GM12873 (cell line): ENCODE measurements around the gene C1orf50.
A peak's percentile ranks its signal among the peaks of the same experiment; 100 is the strongest.

Experiments used
- TF ChIP-seq, protein P1 (sequence below): IDR thresholded peaks from 2 replicates; pipeline ENCODE4 v1.5.1; 2012; ENCODE audit warnings: low read depth, mild to moderate bottlenecking, moderate library complexity, low read length, control low read depth; ENCODE audit not compliant: insufficient read depth; ENCODE audit errors: missing control alignments

Gene C1orf50

DNA sequence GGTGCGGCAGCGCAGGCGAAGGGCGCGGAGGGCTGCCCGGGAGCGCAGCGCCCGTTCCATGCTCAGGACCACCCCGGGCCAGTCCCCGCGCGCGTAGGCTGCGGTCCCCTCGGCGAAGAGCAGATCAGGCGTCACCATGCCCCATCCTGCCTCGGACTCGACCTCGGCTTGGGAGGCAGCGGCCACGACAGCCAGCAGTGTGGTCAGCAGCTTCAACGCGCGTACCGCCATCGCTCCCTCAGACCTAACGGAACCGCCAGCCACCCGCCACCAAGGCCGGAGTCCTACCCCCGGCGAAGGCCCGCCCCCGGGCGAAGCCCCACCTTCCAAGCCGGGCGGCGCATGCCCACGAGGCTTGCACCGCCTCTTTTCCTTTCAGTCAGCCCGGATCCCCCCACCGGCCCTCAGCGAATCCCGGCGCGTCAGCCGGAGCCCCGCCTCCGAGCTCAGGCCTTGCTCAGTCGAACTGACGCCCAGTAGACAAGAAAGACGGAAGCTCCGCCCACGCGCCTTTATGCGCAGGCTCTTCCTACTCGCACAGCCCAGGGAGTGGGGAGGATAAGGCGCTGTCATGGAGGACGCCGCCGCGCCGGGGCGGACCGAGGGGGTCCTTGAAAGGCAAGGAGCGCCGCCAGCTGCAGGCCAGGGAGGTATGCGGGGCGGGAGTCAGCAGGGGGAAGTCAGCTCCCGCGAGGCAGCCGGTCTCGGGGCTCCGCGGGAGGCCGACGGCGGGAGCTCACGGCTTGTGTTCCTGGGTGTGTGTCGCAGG is at the start of gene C1orf50, which contains the start of gene P3H1:
Gene C1orf50, plus strand, starts transcription at position 509 of the 769 bp plus-strand sequence. Its CDS starts 63 bp downstream, at position 572.
Gene P3H1, minus strand, starts transcription at position 288 of the 769 bp plus-strand sequence. Its CDS starts 57 bp downstream, at position 231.
- TF ChIP-seq, protein P1, sequence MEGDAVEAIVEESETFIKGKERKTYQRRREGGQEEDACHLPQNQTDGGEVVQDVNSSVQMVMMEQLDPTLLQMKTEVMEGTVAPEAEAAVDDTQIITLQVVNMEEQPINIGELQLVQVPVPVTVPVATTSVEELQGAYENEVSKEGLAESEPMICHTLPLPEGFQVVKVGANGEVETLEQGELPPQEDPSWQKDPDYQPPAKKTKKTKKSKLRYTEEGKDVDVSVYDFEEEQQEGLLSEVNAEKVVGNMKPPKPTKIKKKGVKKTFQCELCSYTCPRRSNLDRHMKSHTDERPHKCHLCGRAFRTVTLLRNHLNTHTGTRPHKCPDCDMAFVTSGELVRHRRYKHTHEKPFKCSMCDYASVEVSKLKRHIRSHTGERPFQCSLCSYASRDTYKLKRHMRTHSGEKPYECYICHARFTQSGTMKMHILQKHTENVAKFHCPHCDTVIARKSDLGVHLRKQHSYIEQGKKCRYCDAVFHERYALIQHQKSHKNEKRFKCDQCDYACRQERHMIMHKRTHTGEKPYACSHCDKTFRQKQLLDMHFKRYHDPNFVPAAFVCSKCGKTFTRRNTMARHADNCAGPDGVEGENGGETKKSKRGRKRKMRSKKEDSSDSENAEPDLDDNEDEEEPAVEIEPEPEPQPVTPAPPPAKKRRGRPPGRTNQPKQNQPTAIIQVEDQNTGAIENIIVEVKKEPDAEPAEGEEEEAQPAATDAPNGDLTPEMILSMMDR: peak; percentile 6

DNA sequence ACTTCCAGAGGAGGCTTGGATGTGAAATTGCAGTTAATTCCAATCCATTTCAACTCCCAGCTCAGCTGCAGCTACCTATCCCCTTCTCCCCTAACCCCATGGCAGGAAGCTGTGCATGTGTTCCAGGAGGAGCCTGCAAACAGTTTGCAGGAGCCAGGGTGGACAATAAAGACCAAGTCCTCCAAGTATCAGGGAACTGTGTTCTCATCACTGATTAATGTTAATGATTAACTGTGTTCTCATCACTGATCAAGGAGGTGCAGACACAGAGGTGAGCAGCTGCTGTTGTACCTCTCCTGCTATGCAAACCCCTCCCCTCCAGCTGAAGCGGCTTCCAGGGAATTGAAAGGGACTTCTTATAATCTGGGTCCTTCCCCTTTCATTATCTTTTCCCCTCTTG is 46.2 kb upstream of the C1orf50 start:
- TF ChIP-seq, protein P1: no peak

DNA sequence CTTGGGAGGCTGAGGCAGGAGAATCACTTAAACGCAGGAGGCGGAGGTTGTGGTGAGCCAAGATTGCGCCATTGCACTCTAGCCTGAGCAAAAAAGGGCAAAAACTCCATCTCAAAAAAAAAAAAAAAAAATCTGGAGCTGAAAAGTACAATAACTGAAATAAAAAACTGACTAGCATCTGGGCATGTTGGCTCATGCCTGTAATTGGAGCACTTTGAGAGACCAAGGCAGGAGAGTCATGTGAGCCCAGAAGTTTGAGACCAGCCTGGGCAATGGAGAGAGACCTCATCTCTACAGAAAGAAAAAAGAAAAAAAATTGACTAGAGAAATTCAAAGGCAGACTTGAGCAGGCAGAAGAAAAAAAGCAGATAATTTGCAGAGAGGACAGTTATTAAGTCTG is 45.1 kb upstream of the C1orf50 start:
- TF ChIP-seq, protein P1: no peak

DNA sequence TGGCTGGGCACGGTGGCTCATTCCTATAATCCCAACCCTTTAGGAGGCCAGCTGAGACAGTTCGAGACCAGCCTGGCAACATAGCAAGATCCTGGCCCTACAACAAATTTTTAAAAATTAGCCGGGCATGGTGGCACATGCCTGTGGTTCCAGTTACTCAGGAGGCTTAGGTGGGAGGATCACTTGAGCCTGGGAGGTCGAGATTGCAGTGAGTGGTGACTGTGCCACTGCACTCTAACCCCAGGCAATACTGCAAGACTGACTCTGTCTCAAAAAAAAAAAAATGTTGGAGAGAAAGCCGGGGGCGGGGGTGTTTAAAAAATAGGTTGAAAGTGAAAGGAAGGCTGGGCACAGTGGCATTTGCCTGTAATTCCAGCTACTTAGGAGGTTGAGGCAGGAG is 43.5 kb upstream of the C1orf50 start:
- TF ChIP-seq, protein P1: no peak

DNA sequence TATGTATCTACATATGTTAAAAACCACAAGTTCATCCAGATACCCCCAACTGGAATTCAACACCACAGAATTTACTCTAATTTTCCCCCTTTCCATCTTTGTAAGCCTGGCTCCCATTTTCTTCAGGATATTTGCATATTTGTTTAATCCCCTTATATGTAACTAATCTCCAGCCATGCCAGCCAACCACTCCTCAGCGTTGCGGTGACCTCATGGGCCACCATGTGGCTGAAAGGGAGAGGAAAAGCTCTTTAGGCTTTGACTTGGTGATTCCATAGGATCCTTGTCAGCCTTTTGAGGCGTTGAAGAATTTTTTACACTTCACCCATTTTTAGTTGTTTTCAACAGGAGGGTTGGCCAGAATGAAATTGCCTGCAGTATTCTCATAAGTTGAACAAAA is 37.0 kb upstream of the C1orf50 start:
- TF ChIP-seq, protein P1: no peak

DNA sequence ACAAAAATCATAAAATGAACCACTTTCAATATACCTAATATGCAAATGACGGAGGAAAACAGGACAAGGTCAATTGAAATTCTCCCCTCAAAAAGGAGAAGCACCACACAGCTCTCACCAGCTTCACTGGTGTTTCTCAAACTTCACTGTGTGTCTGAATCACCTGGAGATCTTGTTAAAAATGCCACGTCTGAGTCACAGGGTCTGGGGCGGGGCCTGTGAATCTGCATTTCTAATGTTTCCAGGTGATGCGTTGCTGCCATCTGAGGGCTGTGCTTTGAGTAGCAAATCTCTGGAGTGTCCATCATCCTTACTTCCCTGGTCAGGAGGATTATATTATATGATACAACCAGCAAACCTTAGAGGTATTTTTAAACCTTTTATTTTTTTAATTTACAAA is 36.1 kb upstream of the C1orf50 start:
- TF ChIP-seq, protein P1: peak; percentile 32

DNA sequence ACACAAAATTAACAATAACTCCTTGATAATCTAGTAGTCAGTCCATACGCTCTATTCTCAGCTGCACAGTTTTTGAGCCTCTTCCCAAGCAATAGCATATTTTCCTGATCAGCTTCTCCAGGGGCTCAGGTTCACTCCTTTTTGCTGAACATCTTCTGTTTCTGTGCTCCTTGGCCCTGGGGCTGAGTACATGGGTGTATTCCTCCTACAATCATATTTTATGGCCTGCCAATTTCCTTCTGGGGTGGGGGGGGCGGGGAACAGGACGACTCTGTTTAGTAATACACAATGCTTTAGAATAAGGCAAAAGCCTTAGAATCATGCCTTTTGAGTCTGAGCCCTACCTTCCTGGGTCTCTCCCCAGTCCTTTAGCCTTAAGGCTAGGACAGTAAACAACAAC is 35.5 kb upstream of the C1orf50 start:
- TF ChIP-seq, protein P1: no peak
